PFSK-1 (cell line): ENCODE results near the gene RFFL.

Source experiments
- POLR2AphosphoS5 ChIP-seq: IDR thresholded peaks from 2 replicates; pipeline ENCODE4 v1.6.1; 2012; ENCODE audit warnings: low read depth, mild to moderate bottlenecking, control low read depth, low read length, moderate library complexity
- TF ChIP-seq, protein P1 (sequence below), 2 experiments: IDR thresholded peaks; 2 replicates each; pipeline versions ENCODE4 v1.6.1 to v1.8.0; 2011 to 2012; ENCODE audit warnings: low read depth in 2 of 2, low read length in 2 of 2, control low read depth in 1 of 2, inconsistent platforms in 1 of 2, mild to moderate bottlenecking in 1 of 2, moderate library complexity in 1 of 2; ENCODE audit not compliant: insufficient read depth in 1 of 2

DNA sequence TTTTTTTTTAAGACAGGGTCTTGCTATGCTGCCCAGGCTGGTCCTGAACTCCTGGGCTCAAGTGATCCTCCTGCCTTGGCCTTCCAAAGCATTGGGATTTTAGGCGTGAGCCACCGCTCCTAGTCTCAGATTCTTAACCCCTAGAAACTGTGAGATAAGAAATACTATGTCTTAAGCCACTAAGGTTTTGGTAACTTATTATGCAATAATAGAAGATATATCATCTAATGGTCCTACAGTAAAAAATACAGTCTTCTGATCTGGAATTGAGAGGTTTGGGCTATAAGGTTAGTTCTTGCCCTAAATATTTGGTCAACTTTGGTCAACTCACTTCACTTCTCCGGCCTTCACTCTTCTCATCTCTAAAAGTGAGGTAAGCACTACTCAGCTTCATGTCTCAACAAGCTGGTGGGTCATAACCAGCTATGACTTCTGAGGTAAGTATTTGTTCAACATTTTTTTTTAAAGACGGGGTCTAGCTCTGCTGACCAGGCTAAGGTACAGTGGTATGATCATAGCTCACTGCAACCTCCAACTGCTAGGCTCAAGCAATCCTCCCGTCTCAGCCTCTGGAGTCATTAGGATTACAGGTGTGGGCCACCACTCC lies 41.4 kb upstream of the RFFL start:
- TF ChIP-seq, protein P1, sequence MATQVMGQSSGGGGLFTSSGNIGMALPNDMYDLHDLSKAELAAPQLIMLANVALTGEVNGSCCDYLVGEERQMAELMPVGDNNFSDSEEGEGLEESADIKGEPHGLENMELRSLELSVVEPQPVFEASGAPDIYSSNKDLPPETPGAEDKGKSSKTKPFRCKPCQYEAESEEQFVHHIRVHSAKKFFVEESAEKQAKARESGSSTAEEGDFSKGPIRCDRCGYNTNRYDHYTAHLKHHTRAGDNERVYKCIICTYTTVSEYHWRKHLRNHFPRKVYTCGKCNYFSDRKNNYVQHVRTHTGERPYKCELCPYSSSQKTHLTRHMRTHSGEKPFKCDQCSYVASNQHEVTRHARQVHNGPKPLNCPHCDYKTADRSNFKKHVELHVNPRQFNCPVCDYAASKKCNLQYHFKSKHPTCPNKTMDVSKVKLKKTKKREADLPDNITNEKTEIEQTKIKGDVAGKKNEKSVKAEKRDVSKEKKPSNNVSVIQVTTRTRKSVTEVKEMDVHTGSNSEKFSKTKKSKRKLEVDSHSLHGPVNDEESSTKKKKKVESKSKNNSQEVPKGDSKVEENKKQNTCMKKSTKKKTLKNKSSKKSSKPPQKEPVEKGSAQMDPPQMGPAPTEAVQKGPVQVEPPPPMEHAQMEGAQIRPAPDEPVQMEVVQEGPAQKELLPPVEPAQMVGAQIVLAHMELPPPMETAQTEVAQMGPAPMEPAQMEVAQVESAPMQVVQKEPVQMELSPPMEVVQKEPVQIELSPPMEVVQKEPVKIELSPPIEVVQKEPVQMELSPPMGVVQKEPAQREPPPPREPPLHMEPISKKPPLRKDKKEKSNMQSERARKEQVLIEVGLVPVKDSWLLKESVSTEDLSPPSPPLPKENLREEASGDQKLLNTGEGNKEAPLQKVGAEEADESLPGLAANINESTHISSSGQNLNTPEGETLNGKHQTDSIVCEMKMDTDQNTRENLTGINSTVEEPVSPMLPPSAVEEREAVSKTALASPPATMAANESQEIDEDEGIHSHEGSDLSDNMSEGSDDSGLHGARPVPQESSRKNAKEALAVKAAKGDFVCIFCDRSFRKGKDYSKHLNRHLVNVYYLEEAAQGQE (IDR thresholded peaks at IDR 0.05; ENCODE audit: insufficient read depth in 1 of 2, low read depth in 2 of 2, low read length in 2 of 2): no peak
- no peak for TF ChIP-seq POLR2AphosphoS5
